BE2C (cell line): Measurements from ENCODE around the gene USP16.

Experiments used
- DNase-seq: peaks from one replicate; pipeline ENCODE4 v3.0.0-alpha.2; 2020
- H3K27me3 ChIP-seq: fragments of 250-450 bp; sonication (Bioruptor Pico); 2 replicates; pipeline ENCODE4 v1.5.1; 2020; ENCODE audit warnings: mild to moderate bottlenecking
- H3K36me3 ChIP-seq: fragments of 250-450 bp; sonication (Bioruptor Pico); 2 replicates; pipeline ENCODE4 v1.5.1; 2020; ENCODE audit warnings: mild to moderate bottlenecking
- H3K4me1 ChIP-seq: fragments of 250-450 bp; sonication (Bioruptor Pico); 2 replicates; pipeline ENCODE4 v1.5.1; 2020
- H3K4me3 ChIP-seq: 2 replicates; pipeline ENCODE4 v1.5.1; 2011; ENCODE audit warnings: low read depth, low read length
- H3K9me3 ChIP-seq: fragments of 250-450 bp; sonication (Bioruptor Pico); 2 replicates; pipeline ENCODE4 v1.5.1; 2020
- TF ChIP-seq, protein P1 (sequence below): IDR thresholded peaks from 2 replicates; pipeline ENCODE4 v1.5.1; 2012; ENCODE audit warnings: mild to moderate bottlenecking, low read depth, low read length

Gene USP16

DNA sequence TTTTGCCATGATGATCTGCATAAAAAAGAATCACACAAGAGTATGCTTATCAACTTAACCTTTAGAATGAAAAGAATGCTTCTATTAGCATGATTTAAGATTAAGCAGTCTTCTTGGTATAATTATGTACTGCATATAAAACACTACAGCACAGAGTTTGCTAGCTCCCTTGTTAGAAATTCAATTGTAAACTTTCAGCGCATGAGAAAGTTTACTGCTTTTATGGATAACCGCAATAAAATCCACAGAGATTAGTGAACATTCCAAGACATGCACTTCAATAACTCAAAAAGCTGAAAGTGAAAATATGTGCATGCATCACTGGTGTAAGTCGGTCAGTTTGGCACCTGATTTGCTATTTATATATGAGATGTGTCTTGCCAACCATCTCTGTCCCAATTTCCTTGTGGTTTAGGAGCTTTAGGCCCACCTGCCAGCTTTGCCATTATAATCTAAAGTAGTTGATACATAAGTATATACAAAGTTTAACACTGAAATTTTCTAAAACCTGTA lies 32.1 kb downstream of the USP16 start:
- DNase-seq: no peak
- Histone ChIP-seq H3K36me3 (peaks cover 83% of the 10 kb centered on the region), H3K9me3 (no peaks in the 10 kb centered on the region), H3K27me3 (no peaks in the 10 kb centered on the region), H3K4me1 (no peaks in the 10 kb centered on the region), H3K4me3 (no peak overlapping the region)
- TF ChIP-seq, protein P1, sequence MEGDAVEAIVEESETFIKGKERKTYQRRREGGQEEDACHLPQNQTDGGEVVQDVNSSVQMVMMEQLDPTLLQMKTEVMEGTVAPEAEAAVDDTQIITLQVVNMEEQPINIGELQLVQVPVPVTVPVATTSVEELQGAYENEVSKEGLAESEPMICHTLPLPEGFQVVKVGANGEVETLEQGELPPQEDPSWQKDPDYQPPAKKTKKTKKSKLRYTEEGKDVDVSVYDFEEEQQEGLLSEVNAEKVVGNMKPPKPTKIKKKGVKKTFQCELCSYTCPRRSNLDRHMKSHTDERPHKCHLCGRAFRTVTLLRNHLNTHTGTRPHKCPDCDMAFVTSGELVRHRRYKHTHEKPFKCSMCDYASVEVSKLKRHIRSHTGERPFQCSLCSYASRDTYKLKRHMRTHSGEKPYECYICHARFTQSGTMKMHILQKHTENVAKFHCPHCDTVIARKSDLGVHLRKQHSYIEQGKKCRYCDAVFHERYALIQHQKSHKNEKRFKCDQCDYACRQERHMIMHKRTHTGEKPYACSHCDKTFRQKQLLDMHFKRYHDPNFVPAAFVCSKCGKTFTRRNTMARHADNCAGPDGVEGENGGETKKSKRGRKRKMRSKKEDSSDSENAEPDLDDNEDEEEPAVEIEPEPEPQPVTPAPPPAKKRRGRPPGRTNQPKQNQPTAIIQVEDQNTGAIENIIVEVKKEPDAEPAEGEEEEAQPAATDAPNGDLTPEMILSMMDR: no peak

DNA sequence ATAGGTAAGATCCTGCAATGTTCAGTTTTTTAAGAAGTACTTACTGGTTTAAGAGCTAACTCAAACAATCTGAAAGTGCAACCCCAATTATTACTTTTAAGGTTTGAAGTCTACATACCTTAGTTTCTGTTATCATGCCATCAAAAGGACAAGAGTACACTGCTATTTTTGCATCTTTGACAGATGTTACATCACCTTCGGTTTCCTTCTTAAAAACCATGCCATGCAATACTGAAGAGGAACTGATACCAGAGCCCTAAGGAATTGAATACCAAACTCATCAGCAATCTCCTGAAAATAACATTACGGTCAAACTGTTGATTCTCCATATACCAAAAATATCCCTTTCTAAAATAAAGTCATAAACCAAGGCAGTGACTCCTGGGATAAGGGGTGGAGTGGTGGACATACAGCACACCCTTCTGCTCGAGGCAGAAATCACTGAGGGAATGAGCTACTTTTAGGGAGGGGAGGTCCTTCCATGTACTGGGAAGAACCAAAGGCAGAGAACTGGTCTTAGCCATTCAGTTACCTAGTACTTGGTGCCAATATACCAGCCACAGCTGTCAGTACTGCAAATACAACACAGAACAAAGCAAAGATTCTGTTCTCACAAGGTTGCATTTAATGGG lies 40.5 kb downstream of the USP16 start:
- no peaks in the 10 kb centered on the region for H3K9me3 ChIP-seq
- TF ChIP-seq, protein P1: no peak
- no peaks in the 10 kb centered on the region for H3K27me3 ChIP-seq
- H3K4me1 ChIP-seq: no peaks in the 10 kb centered on the region
- H3K4me3 ChIP-seq: no peak overlapping the region
- peaks cover 96% of the 10 kb centered on the region for H3K36me3 ChIP-seq
- no peak for DNase-seq

DNA sequence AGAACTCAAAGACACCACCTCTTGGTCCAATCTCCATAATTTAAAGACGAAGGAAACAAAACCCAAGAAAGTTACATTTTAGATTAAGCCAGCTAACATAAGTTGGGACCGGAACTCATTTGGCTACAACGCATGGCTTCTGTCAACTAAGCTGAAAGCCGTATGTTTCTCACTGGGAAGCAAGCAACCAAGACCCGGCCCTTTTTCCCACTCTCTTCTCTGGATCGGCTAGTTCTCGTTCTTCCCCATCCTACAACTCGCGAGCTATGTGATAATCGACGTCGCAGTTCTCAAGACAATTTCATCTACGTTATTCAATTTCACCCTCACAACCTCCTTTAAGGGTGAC lies 48.4 kb downstream of the USP16 start:
- TF ChIP-seq, protein P1: no peak
- H3K27me3 ChIP-seq: no peaks in the 10 kb centered on the region
- peak; percentile 17 for DNase-seq
- H3K4me1 ChIP-seq: no peaks in the 10 kb centered on the region
- H3K9me3 ChIP-seq: no peaks in the 10 kb centered on the region
- H3K4me3 ChIP-seq: peak overlapping the region; percentile 93
- H3K36me3 ChIP-seq: peaks cover 34% of the 10 kb centered on the region

DNA sequence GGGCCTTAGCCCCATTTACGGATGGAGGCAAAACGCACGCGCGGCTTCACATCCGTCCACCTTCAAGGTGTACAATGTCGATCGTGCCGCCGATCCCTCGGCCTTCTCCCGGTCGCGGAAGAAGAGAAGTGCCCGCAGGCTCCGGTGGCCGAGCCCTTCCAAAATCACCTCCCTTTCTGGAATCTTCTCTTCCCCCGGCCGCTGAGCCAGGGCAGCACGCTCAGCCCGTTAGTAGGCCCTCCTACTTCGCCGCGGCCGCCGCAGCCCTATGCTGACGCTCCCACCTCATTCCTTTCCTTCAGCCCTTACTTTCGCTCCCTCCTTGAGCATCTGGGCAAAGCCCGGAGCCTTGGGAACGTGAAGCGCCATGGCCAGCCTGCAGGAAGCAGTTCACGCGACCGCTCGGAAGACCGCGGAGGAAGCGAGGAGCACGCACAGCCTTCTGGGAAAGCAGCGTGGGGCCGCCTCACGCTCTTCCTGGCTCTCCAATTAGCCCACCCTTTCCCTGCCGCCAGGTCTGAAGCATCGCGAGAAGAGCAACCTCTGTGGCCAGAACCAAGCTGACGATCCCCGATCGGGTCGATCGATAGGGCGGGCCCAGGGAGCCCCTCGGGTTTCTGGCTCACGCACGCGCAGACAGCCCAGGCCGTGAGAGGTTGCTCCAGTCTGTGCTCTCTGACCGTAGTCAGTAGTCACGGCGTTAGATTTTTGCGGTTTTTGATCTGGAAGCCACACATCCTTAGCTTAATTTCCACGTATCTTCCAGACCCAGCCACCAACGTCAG lies 48.9 kb downstream of the USP16 start, which contains the start of gene CCT8:
Gene CCT8 (minus strand): TSS at position 427 of the 785 bp plus-strand sequence. CDS start 58 bp downstream, at position 369.
- Histone ChIP-seq H3K9me3 (no peaks in the 10 kb centered on the region), H3K4me1 (no peaks in the 10 kb centered on the region), H3K27me3 (no peaks in the 10 kb centered on the region), H3K36me3 (peaks cover 30% of the 10 kb centered on the region), H3K4me3 (peak within 1 kb of the TSS; percentile 93)
- peak; percentile 100 for DNase-seq
- TF ChIP-seq, protein P1: no peak

DNA sequence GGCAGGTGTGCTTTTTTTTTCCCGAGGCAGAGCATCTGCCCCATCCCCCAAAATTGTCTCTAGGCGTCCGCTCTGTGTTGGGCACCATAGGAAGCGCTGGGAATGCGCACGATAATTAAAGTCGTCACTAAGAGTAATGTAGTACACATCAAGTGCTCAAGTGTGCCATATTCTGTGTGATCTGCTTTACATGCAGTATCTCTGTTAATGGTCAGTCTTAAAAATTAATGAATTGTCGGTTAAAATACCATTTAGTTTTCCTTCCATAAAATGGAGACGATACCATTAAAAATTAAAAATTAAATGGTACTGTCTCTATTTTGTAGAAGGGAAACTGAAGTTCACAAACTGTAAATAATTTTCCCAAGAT lies 49.5 kb downstream of the USP16 start:
- Histone ChIP-seq H3K4me3 (peak overlapping the region; percentile 93), H3K36me3 (peaks cover 25% of the 10 kb centered on the region), H3K9me3 (no peaks in the 10 kb centered on the region), H3K4me1 (no peaks in the 10 kb centered on the region), H3K27me3 (no peaks in the 10 kb centered on the region)
- no peak for DNase-seq
- TF ChIP-seq, protein P1: no peak

DNA sequence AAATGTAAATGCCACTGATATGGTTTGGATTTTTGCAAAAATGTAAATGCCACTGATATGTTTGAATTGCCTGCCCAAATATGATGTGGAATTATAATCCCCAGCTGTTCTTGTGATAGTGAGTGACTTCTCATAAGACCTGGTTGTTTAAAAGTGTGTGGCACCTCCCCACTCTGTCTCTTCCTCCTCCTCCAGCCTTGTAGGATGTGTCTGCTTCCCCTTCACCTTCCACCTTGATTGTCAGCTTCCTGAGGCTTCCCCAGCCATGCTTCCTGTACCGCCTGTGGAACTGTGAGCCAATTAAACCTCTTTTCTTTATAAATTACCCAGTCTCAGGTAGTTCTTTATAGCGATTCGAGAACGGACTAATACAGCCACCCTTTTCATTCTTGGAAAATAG lies 50.3 kb downstream of the USP16 start:
- H3K9me3 ChIP-seq: no peaks in the 10 kb centered on the region
- TF ChIP-seq, protein P1: no peak
- no peak for DNase-seq
- no peaks in the 10 kb centered on the region for H3K27me3 ChIP-seq
- H3K4me1 ChIP-seq: no peaks in the 10 kb centered on the region
- H3K36me3 ChIP-seq: peaks cover 17% of the 10 kb centered on the region
- H3K4me3 ChIP-seq: no peak overlapping the region
